GM18526 (cell line): Measurements from ENCODE around the gene PNPLA1.

Experiments
- POLR2A ChIP-seq: IDR thresholded peaks from 3 replicates; pipeline ENCODE4 v1.6.1; 2011; ENCODE audit not compliant: insufficient read length; ENCODE audit errors: extremely low read depth

Gene PNPLA1

DNA sequence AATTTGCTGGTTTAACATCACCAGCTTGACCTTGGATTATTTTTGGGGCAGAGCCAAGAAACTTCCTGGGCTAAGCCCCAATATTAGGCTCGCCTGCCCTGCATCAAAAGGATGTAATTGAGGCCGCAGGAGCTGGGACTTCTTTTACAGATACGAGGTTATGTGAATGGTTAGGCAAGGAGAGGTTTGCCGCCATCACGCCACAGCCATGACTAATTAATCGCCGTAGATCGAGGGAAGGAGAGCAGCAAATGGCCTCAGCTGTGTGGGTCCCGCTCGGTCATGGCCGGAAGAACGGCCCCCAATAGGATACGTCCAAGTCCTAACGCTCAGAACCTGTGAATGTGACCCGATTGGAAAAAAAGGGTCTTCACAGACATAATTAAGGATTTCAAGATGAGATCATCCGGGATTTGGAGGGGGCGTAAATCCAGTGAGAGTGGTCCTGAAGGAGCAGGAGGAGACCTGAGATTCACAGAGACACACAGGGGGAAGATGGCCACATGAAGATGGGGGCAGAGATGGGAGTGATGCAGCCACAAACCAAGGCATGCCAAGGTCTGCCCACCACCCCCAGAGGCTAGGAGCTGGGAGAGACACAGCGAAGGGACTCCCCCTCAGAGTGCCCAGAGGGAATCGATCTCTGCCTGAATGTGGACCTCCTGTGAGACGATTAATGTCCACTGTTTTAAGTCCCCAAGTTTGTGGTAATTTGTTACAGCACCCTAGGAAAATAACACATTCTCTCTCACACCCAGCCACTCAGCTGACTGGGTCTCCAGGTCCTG is 76.8 kb downstream of the PNPLA1 start:
- no peak for TF ChIP-seq POLR2A

DNA sequence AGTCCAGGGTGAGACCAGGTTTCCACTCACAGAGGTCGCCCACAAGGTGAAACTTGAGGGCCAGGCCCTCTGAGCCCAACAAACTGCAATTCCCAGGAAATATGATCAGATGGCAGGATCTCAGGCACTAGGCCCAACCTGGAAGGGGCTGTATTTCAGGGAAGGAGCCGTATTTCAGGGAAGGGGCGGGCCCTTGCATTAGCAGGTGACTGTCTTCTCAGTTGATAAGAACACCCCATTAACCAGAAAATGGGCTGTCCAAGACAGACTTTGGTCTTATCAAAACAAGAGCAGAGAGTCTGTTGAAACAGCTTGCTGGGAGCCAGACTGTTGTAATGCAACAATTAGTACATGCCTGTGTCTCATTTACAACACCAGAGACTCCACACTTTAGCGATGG is 77.8 kb downstream of the PNPLA1 start:
- no peak for TF ChIP-seq POLR2A

DNA sequence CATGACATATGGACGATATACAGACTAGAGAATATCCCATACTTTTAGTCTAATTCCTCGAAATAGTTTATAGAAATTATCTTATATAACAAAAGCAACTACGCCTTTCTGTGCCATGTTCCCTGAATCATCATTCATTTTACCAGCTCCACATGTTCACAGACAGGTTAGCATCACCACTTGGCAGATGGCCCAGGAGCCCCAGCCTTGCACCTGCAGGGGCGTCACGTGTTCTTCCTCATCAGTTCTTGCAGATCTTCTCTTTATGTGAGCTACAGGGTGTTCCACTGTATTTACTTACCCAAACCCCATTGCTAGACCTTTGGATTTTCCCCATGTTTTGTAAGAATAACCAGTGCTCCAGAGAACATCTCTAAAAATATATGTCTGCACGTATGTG is 79.4 kb downstream of the PNPLA1 start:
- TF ChIP-seq POLR2A, result no peak

DNA sequence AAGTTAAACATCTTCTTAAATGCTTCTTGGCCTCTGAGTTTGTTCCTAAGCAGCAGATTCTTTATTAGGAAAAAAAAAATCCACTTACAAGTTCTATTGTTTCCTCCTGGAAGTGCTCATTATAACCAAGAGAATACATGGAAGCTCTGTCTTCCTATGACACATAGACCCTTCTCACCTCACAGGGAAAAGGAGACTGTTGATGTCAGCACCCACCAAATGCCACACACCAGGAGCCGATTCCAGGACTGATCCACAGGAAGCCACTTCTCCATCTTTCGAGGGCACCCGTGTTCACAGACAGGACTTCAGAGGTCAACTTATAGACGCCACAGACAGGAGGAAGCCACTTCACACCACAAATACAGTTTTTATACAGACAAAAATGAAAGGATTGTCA is 80.2 kb downstream of the PNPLA1 start:
- TF ChIP-seq POLR2A, result no peak

DNA sequence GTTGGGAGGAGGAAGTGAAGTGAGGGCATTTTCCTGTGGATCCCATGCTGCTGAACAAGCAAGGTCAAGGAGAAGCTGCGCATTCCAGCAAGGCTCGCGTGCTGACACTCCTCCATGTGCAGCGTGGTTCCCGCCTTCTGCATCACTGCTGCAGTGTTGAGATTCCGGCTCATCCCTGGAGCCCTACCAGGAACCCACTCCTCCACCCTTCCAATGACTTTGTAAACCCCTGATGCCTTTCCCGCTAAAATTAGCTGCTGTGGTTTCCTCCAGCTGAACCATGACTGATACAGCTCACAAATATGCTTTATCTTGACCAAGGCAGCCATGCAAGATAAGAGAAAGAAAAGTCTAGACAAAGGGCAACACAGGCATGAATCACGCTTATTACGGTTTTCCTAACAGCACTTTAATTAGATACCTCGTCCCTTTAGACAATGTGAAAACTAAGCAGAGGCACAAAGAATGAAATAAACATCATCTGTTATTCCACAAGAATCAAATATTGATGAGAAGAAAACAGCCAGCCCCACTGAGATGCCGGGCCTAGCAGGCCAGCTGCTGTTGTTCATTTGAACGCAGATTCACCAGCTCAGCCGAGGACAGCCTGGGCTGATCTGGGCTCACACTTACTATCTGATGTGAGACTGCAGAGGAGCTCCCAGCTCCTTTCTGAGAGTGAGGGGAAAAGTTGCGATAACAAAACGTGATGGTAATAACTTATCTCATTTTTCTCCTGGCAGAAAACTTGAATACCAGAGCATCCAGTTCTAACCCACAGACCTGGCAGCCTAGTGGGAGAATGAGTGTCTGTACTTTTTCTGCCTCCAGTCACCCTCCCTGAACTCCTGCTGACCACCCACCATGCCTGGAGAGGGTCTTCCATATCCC is 81.1 kb downstream of the PNPLA1 start:
- TF ChIP-seq POLR2A, result no peak

DNA sequence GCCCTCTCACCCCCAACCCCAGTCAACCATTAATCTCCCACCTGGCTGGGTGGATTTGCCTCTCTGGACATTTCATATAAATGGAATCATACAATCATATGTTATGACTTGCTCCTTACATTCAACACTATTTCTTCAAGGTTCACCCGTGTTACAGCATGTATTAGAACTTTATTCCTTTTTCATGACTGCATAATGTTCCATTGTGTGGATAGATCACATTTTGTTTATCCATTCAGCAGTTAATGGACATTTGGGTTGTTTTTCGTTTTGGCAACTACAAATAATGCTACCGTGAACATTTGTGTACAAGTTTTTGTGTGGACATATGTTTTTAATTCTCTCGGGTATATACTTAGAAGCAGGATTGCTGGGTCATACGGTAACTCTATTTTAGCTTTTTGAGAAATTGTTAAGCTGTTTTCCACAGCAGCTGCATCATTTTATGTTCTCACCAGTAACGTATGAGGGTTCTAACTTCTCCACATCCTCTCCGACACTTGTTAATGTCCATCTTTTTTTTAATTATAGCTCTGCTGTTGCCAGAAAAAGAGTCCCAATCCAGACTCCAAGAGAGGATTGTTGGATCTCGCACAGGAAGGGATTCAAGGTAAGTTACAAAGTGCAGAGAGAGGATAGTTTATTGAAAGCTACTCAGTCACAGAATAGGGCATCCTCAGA is 82.8 kb downstream of the PNPLA1 start:
- no peak for TF ChIP-seq POLR2A

DNA sequence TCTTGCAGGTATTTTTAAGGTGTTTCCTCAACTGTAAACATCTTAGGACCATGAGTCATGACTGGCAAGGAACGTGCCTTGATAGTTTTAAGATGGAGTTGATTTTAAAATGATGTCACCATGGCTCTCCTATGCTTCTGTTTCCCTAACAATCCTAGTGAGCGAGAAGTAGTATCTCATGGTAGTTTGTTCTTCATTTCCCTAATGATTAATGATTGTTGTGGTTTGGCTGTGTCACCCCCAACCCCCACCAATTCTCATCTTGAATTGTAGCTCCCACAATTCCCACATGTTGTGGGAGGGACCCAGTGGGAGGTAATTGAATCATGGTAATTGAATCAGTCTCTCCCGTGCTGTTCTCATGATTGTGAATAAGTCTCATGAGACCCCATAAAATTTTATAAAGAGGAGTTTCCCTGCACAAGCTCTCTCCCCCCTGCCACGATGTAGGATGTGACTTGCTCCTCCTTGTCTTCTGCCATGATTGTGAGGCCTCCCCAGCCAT is 83.6 kb downstream of the PNPLA1 start:
- no peak for TF ChIP-seq POLR2A

DNA sequence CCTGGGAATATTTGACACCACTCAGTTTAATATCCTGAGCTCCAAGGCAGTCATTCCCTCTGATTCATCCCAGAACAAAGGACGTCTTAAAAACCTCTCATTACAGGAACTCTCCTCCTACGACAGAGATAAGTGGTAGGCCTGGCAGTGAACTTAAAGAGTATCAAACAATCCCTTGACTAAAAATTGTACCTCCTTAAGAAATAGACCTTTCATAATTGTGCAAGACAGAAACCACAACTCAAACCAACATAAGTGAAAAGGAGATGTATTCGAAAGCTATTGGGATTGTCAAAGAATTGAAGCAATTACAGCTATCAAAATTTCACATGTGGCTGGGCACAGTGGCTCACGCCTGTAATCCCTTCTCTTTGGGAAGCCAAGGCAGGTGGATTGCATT is 86.0 kb downstream of the PNPLA1 start:
- TF ChIP-seq POLR2A, result no peak

DNA sequence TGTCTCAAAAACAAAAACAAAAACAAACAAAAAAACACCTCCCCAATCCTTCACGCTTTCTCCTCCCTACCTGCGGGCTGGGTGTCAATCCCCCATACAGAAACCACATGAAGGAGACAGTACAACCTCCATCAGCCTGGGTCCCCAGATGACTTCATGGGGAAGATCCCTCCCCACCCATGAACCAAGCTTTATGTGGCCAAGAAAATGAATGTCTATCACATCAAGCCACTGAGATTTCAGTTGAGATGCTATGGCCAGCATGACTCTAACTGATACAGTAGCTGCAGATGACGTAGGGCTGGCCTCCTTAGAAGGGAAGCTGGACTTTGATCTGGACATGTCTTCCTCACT is 88.0 kb downstream of the PNPLA1 start:
- no peak for TF ChIP-seq POLR2A
